Measurements from ENCODE around the gene PRSS36.
"Not testable (repeated sequence)": the region's sequence is repeated elsewhere in the genome, so short reads cannot be mapped to it uniquely, and the experiment has no call there.

PRSS36 gene

DNA sequence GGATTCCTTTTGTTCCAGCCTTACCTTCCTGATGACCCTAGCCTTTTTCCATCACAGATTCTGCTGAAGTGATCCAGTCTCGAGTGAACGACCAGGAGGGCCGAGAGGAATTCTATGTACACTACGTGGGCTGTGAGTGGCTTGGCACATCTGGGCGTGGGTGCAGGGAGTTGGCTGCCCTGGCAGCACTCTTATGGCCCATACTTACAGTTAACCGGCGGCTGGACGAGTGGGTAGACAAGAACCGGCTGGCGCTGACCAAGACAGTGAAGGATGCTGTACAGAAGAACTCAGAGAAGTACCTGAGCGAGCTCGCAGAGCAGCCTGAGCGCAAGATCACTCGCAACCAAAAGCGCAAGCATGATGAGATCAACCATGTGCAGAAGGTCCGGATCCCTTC lies 29.7 kb downstream of the PRSS36 start:
- DNase-seq (ENCODE audit: low spot score): no peak

DNA sequence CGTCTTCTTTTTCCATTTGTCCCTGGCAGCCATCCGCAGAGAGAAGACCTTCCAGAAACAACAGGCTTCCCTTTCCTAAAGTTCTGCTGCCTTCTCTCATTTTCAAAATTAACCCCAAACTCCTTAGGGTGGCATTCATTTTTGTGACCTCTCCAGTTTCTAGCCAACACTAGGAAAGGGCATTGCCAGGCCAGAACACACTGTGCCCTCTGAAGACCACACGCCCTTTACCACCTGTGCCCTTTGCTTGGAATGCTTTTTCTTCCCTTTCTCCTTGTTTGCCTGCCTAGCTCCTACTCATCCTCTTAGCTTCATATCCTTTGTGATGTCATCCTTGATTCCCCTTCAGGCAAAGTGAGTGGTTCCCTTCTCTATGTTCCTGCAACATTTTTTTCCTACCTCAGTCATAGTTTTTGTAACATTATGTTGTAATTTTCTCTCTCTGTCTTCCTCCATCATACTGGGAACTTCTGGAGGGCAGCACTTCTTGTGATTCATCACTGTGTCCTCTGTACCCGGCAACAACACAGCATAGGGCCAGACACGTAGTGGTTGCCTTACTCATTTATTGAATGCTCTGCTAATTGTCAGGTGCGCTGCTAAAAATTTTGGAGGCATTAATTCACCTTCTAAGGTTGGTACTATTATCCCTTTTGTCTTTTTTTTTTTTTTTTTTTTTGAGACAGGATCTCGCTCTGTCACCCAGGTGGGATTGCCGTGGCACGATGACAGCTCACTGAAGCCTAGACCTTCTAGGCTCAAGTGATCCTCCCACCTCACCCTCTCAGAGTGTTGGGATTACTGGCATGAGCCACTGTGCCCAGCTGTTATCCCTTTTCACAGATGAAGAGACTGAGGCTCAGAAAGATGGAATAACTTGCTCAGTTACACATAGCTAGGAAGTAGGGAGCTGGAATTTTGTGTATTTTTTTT lies 31.4 kb downstream of the PRSS36 start:
- DNase-seq (ENCODE audit: low spot score): no peak

DNA sequence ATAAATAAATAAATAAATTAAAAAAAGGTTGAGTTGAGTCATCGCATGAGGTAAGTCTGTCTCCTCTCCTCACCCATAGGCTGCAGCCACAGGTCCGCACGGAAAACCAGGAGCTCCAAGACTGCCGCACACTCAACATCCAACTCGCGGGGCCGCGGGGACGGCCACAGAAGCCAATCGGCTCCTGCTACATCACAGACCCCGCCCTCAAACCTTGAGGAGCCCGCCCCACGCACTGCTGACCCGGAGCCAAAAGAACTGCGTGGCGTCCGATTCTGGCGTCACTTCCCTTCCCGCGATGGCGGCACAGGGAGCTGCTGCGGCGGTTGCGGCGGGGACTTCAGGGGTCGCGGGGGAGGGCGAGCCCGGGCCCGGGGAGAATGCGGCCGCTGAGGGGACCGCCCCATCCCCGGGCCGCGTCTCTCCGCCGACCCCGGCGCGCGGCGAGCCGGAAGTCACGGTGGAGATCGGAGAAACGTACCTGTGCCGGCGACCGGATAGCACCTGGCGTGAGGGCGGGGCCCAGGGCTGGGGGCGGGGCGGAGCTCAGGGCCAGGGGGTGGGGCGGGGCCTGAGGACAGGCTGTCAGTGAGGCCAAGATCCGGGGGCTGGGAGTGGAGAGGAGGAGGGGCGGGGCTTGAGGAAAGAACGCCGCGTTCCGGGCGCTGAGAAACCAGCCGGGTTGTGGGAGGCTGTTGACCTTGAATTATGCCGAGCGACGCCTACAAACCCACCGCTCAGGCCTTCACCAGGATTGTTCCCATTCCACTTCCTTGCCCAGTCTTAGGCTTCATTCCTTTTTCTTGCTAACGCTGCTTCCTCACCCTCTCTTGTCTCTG lies 32.3 kb downstream of the PRSS36 start, which contains the start of gene KAT8:
Gene KAT8, plus strand, starts transcription at position 281 of the 839 bp plus-strand sequence. Its CDS starts 18 bp downstream, at position 299.
- DNase-seq (ENCODE audit: low spot score): peak; percentile 96

DNA sequence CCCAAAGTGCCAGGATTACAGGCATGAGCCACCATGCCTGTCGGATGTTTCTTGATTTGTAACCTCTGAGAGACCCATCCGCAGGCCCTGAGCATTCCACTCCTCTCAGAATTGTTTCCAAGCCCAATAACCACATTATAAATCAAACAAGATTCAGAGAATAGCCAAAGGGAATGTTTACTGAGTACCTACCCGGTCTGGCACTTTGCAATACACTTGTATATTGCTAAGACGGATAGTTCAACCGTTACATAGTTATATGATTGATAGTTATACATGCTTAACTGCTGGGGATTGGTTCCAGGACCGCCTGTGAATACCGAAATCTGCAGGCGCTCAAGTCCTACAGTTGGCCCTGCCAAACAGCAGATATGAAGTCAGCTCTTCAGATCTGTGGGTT lies 35.4 kb downstream of the PRSS36 start:
- no peak for DNase-seq (ENCODE audit: low spot score)

DNA sequence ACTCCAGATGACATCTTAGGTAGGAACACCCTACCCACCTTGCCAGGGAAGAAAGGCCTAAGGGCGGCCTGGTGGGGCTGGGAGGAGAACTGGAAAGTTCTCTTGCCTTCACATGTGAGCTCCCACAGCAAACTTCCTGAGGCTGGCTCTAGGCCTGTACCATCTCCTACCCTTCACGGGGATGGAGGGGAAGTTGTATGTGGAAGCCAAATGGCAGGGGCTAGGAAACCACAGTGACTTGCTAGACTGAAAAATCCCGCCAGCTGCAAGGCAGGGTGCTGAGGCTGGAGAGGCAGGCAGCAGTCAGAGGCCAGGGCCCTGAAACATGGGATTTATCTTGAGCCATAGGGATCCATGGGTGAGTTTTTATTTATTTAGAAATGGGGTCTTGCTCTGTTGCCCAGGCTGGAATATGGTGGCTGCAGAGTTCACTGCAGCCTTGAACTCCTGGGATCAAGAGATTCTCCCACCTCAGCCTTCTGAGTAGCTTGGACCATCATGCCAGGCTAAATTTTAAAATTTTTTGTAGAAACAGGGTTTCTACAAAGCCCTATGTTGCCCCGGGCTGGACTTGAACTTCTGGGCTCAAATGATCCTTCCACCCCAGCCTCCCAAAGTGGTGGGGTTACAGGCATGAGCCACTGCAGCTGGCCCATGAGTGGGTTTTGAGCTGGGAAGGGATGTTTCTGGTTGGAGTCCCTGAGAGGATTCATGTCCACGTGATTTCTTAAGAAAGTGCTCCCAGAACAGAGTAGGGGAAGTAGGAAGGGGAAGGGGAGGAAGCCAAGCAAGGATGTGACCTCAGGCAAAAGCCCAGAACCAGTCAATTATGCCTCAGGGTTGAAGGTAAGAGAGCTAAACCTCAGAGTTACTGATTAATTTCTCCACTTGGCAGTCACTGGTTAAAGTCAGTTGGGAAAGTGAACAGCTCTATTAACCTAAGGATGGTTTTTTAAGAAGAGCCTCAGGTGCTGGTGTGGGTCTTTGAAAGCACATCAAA lies 36.4 kb downstream of the PRSS36 start:
- no peak for DNase-seq (ENCODE audit: low spot score)

DNA sequence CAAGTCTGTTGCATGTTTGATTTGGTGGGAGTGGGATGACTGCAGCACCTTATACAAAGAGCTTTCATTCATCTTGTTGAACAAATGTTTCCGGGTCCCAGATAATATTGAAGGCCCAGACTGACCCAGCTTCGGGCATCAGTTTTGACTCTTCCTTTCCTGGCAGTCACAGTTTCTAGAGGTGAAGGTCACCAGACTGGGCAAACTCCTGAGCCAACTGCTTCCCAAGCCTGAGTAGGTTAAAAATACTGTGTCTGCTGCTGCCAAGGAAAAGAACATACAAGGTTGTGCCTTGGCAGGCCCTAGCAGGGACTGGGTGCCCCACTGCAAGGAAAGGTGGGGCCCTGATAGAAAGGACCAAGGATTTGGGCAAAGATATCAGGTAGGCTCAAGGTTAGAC lies 37.2 kb downstream of the PRSS36 start:
- no peak for DNase-seq (ENCODE audit: low spot score)

DNA sequence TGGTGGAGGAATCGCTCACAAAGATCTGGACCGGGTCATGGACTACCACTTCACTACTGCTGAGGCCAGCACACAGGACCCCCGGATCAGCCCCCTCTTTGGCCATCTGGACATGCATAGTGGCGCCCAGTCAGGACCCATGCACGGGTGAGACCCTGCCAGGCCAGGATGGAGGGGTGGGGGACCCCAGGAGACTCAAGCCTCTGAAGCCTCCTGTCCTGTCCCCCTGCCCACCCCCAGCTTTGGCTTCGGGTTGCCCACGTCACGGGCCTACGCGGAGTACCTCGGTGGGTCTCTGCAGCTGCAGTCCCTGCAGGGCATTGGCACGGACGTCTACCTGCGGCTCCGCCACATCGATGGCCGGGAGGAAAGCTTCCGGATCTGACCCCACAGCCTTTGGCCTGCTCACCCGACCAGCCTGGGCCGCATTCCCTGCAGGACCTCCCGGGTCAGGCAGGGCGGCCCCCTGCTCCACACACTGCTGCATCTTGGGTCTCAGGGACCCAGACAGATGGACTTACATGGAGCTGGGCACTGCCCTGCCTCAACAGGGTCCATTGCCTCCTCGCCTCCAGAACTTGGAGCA lies 37.9 kb downstream of the PRSS36 start:
- DNase-seq (ENCODE audit: low spot score): no peak

DNA sequence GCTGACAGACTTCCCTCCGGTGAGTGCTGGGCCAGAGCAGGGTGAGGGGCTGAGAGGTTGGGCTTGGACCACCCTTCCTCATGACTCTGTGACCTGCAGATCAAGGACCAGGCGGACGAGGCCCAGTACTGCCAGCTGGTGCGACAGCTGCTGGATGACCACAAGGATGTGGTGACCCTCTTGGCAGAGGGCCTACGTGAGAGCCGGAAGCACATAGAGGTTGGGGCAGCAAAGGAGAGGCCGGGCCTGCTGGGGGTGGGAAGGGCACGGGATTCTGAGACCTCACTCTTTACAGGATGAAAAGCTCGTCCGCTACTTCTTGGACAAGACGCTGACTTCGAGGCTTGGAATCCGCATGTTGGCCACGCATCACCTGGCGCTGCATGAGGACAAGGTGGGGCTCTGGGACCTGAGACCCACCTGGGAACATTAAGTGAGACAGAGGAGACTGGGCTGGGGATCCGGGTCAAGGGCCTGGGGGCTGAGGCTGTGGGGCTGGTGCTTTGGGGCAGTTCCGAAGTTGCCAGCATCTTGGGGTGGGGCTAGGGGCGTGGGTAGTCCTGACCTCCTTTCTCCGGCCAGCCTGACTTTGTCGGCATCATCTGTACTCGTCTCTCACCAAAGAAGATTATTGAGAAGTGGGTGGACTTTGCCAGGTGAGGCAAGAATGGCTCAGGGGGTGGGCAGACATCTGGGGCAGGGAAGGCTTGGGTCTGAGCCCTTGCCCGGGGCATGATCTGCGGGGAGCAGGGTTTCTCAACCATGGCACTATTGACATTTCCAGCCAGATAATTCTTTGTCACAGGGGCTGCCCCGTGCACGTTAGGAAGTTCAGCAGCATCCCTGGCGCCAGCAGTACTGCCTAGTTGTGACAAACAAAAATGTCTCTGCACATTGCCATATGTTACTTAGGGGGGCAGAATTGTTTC lies 39.5 kb downstream of the PRSS36 start:
- no peak for DNase-seq (ENCODE audit: low spot score)

DNA sequence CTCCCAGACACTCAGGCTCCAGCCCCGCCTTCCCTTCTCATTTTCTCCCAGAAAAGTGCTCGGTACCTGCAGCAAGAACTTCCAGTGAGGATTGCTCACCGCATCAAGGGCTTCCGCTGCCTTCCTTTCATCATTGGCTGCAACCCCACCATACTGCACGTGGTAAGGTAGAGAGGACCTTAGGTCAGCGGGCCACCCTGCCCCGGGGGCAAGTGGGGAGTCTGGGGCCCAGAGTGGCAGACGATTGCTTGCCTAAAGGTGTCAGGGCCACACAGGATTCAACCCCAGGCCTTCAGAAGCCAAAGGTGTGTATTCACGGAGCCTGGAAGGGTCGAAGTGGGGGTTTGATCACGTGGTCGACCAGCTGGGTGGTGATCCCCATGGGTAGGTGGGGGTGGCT lies 40.2 kb downstream of the PRSS36 start:
- DNase-seq (ENCODE audit: low spot score): no peak

DNA sequence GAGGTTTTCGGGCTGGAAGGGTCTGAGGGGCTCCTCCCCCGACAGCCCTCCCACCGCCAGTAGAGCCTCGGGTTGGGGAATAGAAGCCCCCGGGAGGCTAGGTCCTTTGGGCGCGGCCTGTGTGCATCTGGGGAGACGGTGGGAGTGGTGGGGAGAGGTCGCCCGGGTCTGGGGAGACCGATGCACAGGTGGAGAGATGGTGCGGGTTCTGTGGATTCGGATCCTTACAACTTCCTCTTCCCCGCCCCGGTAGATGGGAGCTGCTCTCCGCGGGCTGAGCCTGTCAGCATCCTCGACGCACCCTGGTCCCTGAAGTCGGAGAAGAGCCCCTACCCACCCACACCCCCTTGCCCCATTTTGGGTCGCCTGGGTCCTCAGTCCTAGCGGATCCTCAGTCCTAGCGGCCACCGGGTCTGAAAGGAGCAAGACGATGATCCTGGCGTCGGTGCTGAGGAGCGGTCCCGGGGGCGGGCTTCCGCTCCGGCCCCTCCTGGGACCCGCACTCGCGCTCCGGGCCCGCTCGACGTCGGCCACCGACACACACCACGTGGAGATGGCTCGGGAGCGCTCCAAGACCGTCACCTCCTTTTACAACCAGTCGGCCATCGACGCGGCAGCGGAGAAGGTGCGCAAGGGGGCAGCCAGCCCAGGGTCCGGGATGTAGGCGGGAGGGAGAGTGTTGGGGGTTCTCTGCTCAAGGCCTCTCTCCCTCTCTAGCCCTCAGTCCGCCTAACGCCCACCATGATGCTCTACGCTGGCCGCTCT lies 40.9 kb downstream of the PRSS36 start:
- no peak for DNase-seq (ENCODE audit: low spot score)

DNA sequence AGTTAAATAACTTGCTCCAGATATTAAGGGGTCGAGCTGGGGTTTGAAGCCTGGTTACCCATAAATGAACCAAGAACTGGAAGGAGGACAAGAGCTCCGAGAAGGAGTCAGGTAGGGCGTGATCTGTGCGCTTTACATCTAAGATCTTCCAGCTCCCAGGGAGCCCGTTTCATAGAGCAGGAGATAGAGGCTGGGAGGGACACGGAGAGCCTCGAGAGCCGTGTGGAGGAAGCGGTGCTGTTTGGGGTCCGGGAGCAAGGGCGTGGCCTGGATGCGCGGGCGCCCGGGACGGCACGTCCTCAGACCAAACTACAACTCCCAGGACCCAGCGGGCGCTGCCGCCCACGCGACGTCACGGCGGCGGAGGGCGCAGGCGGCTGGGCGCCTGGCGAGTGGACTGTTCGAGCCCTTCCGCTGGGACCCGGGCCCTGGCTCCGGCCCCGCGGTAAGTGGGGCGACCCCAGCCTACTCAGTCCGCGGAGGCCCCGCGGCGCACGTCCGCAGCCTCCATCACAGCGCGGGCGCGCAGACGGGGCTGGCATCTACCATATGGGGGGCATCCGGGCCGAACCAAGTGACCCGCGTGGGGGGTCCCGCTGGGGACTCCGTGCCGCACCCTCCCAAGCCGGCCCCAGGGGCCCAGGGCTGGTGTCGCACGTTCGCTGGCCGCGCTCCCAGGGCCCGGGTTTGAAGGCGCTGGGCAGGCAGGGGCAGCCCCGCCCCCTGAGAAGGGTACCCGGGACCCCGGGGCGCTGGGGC lies 41.7 kb downstream of the PRSS36 start, which contains the start of gene BCKDK:
Gene BCKDK, plus strand, starts transcription at position 352 of the 759 bp plus-strand sequence. CDS start 838 bp downstream, outside the sequence.
- peak; percentile 54 for DNase-seq (ENCODE audit: low spot score)

DNA sequence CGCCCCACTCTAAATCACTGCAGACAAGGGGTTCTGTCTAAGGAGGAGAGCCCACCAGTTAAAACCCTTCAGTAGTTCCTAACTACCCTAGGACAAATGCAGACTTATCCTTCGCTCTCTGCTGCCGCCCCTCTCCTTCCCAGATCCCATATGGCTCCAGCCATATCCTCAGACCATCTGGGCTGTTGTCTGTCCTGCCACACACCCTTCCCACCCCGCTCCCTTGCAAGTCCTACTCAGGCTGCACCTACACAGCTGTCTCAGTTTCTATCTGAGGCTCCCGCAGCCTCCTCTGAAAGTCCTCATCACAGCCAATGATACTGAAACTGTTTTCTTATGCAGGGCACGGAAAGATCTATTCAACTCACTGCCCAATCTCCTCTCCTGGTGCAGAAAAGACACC lies 42.4 kb downstream of the PRSS36 start:
- no peak for DNase-seq (ENCODE audit: low spot score)

DNA sequence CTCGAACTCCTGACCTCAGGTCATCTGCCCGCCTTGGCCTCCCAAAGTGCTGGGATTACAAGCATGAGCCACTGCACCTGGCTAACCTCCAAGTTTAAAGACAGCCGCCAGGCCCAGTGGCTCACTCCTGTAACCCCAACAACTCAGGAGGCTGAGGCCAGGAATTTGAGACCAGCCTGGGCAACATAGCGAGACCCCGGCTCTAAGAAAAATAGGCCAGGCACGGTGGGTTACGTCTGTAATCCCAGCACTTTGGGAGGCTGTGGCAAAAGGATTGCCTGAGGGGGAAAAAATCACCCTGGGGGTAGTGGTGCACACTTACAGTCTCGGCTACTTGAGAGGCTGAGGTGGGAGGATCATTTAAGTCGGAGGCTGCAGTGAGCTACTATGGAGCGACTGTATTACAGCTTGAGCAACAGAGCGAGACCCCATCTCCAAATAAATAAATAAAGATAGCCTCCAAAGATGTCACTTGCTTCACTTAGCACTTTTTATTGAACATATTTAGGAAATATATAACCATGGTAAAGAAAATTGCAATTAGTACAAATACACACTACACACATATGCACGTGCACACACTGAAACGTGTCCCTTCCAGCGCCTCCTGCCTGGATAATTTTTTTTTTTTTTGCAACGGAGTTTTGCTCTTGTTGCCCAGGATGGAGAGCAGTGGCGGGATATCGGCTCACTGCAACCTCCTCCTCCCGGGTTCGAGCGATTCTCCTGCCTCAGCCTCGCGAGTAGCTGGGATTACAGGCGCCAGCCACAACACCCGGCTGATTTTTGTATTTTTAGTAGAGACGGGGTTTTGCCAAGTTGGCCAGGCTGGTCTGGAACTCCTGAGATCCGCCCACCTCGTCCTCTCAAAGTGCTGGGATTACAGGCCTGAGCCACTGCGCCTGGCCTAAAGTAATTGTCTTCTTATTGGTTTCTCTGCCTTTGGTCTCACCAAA lies 43.1 kb downstream of the PRSS36 start:
- DNase-seq (ENCODE audit: low spot score): no peak

DNA sequence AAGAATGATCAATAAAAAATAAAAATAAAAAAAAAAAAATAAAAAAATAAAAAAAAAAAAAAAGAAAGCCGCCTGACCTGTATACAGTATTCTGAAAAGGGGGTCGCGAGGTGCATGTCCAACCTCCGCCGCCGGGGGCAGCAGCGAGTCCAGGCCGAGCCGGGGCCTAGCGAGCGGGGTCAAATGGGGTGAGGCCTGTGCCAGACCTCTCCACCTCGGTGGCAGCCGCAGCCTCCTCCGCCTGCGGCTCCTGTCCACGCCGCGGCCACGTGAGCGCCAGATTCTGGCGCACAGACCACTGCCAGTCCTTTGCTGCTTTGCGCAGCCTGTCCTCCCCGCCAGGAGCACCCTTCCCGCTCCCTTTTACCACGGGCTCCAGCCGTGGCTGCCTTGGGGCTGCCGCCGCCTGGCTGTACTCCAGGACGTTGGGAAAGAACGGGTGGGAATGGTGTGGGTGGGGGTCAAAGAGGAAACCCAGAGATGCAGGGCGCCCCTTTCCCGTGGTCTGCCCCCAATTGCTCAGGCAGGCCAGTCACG lies 44.1 kb downstream of the PRSS36 start:
- DNase-seq (ENCODE audit: low spot score): peak; percentile 77

DNA sequence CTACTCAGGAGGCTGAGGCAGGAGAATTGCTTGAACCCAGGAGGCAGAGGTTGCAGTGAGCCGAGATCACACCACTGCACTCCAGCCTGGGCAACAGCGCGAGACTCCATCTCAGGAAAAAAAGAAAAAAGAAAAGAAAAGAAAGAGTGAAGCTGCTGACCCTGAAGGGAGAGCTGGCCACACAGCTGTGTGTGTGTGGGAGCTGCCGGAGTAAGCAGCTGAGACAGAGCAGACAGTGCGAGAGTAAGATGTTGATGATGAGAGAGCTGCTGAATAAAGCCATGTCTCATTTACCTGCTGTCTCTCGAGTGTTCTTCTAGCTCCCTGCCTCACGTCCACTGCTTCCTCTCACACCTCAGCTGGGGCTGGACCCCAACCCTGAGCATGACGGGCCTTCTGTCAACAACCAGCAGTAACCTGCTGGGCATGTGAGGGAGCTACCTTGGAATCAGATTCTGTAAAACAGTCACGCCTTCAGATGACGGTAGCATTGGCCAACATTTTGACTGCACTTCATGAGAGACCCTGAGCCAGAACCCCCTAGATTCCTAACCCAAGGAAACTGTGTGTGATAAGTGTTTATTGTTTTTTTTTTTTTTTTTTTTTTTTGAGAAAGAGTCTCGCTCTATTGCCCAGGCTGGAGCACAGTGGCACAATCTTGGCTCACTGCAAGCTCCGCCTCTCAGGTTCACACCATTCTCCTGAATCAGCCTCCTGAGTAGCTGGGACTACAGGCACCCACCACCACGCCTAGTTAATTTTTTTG lies 48.8 kb downstream of the PRSS36 start:
- DNase-seq (ENCODE audit: low spot score): not testable (repeated sequence)

Data from CD4-positive, alpha-beta T cell treated with Interleukin-15 for 4 hours (primary cell).